ENCODE data around the gene PPIP5K1.

GRCh38 chr15:43552256-43552655 lies 37.8 kb downstream of the PPIP5K1 start:
- TF ChIP-seq CTCF (conservative IDR thresholded peaks at IDR 0.05; ENCODE audit: low read length) (no peak), EZH2phosphoT487 (IDR thresholded peaks at IDR 0.05; ENCODE audit: borderline replicate concordance, low read depth, low read length) (no peak)
